Erythroblast (primary cell): ENCODE measurements around the gene MYO5C.

Experiments used
- GATA1 ChIP-seq: IDR thresholded peaks from 2 replicates; pipeline ENCODE4 v1.6.1; 2011; ENCODE audit warnings: low read depth, mild to moderate bottlenecking, control low read depth, low read length, moderate library complexity
- POLR2A ChIP-seq: IDR thresholded peaks from 2 replicates; pipeline ENCODE4 v1.6.1; 2011; ENCODE audit warnings: mild to moderate bottlenecking, low read length

GRCh38 chr15:52155878-52156277 lies 139.7 kb downstream of the MYO5C start:
- no peak for TF ChIP-seq POLR2A
- TF ChIP-seq GATA1 = no peak
